HG03135 (cell line): Measurements from ENCODE around the gene ACVR1C.

ENCODE experiments used
- ATAC-seq: cut with Tn5 transposase; IDR thresholded peaks from one replicate; pipeline ENCODE4 v1.9.1; 2021; ENCODE audit warnings: mild to moderate bottlenecking, moderate library complexity; ENCODE audit not compliant: unreplicated experiment

The ACVR1C gene

DNA sequence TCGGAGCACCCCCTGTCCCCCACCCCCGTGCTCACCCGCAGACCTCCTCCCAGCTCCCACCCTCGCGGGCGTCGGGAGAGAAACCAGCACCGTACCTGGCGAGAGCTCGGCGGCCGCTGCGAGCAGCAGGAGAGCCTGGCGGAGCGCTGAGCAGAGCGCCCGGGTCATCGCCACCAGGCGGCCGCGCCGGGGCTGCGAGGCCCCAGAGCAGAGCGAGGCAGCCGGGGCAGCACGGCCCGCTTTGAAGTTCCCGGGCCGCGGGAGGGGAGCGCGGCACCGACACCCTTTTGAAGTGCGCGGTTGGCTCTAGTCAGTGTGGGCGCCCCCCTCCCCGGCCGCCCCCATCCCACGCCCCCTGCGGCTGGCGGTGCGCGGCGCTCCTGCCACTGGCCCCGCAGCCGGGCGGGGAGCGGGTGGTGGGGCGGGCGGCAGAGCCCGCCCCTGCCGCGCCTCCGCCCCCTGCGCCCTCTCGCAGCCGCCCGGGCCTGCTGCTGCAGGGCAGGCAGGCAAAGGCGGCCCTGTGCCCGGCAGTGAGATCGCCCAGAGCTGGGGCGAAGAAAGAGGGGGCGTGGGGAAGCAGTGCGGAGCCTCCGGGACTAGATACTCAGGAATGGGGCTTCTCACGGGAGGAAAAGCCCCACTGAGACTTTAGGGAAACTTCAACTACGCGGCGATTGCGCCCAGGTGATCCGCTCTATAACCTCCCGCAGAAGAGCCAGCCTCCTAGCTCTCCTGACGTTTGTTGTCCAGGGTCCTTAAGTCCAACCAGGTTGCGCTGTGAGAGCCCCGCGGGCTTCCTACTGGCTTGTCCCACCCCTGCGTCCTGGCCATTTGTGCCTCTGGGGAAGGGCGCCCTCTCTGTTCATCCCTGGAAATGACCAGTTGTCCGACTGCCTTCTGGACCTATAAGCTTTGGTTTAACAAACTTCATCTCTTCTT is at the start of gene ACVR1C:
TSS of gene ACVR1C (minus strand) at position 388 of the 939 bp plus-strand sequence. CDS start at position 168, 220 bp downstream.
- ATAC-seq: peak; percentile 91

- no peak for ATAC-seq
Observed at GRCh38 chr2:157677941-157678340, 49.3 kb upstream of the ACVR1C start.

DNA sequence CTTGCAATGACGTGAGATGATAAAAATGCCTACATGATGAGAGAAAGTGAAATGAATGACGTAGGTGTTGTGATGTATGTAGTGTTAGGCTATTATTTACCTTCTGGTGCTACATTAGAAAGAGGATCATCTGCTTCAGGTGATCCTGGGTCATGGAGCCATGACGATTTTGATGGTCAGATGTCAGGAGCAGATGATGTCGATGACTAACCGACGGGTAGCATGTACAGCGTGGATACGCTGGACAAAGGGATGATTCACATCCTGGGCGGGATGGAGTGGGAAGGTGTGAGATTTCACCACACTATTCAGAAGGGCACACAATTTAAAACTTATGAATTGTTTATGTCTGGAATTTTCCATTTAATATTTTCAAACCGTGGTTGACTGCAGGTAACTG is 43.5 kb upstream of the ACVR1C start:
- ATAC-seq: no peak

- ATAC-seq: no peak
Observed at GRCh38 chr2:157662401-157662800, 33.7 kb upstream of the ACVR1C start.

DNA sequence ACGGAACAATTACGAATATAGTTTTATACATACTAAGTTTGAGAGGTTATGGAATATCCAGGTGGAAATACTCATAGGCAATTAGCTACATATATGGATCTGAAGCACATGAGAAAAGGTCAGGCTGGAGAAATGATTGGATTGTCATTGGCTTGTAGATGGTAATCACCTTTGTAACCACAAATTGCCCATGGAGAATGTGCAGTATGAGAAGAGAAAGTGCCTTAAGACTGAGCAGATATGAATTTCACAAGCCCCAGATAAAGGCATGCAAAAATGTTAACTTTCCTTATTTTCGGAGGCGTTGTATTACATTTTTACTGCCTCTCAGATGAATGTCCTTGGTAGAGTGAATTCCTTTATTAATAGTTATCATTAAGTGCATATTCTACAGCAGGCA is 33.1 kb upstream of the ACVR1C start:
- ATAC-seq: no peak

GRCh38 chr2:157657858-157658257 is 29.2 kb upstream of the ACVR1C start:
- ATAC-seq: no peak

- ATAC-seq: no peak
Observed at GRCh38 chr2:157657101-157657500, 28.4 kb upstream of the ACVR1C start.

GRCh38 chr2:157644776-157645175 is 16.1 kb upstream of the ACVR1C start:
- no peak for ATAC-seq

DNA sequence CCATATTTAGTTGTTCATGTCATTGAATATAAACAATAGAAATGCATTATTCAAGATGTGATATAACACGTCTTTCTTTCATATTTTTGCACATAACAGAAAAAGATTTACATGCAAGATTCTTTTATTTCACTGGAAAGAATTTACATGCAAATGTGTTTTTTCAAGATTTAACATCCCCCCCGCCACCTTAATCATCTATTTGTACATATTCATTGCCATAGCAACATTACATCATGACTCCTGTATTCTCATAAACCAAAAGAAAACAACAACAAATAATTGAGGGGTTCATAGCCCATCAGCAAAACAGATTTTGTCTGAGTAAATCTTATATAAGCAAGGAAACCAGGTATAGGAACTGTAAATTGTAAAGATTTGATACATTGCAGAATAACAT is 3.2 kb upstream of the ACVR1C start:
- no peak for ATAC-seq

DNA sequence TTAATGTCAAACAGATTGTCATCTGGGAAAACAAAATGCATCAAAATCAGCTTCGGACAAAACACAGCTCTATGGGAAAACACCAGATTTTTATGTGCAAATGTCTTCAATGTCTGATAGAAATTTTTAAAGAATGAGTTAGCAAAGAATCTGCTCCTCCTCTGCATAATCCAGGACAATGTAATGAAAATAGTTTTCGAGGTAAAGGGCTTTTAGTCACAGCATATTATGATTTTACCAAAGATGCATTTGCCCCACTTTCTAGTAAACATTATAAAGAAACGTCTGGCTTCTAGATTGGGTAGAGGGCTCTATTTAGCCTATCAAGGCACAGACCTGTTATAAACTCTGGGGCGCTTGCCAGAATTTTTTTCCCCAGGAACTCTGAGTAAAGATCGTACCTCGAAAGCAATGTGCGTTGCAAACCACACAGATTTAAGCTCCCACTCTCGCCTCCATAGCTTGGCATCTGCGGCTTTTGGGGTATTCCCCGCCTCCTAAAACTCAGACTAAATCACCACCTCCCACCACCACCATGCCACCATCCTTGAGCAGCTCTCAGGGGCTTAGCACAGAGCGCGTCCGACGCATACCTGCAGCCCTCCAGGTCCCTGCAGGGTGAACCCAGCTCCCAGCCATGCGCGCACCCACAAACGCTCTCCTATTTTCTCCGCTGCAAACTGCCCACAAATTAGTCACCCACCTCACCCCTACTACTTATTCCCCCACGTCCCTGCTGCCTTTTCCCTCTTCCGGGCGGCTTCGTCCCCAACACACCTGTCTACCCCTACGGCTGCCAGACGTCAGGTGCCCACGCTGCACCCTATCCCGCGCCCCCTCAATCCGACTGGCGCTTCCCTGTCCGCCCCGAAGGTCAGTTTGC is 829 bp downstream of the ACVR1C start:
- peak; percentile 15 for ATAC-seq

- ATAC-seq: no peak
Observed at GRCh38 chr2:157625296-157625695, 3.4 kb downstream of the ACVR1C start.

- ATAC-seq: no peak
Observed at GRCh38 chr2:157620956-157621355, 7.7 kb downstream of the ACVR1C start.

DNA sequence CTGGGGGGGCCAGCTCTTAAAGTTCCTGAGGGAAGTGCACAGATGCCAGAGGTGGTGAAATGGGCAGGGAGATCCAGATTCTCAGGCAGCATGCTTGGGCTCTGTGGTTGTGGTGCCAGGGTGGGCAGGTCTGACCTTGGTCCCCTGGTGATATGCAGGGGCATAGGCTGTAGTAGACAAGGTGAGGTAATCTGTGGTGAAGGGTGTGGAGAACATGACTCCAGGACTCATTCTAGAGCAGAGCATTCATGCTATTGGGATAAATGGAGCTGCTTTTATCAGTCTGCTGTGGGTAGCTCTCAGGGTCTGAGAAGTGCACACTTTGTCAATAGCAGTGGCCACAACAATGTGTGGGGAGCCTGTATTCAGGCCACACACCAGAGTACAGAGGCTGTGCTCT is 16.9 kb downstream of the ACVR1C start:
- no peak for ATAC-seq

DNA sequence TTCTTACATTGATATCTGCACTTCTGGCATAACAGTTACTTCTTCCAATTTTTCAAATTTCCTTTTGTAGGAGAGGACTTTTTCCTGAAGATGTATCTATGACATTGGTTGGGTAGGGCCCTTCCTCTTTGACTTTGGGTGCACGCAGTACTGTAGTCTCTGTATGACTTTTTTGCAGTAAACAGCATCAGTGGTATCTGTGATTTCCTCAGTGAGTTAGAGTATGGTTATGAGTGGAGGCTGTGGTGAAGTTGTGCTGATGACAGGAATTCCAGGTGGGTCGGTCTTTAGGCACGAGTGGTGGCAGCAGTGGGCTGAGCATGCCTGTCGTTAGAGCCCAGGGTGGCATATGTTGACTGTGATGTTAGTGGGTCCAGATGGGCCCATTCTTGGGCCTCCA is 17.6 kb downstream of the ACVR1C start:
- no peak for ATAC-seq

- ATAC-seq: no peak
Observed at GRCh38 chr2:157606534-157606933, 22.1 kb downstream of the ACVR1C start.

- ATAC-seq: no peak
Observed at GRCh38 chr2:157603198-157603597, 25.5 kb downstream of the ACVR1C start.

- no peak for ATAC-seq
Observed at GRCh38 chr2:157601807-157602206, 26.9 kb downstream of the ACVR1C start.

DNA sequence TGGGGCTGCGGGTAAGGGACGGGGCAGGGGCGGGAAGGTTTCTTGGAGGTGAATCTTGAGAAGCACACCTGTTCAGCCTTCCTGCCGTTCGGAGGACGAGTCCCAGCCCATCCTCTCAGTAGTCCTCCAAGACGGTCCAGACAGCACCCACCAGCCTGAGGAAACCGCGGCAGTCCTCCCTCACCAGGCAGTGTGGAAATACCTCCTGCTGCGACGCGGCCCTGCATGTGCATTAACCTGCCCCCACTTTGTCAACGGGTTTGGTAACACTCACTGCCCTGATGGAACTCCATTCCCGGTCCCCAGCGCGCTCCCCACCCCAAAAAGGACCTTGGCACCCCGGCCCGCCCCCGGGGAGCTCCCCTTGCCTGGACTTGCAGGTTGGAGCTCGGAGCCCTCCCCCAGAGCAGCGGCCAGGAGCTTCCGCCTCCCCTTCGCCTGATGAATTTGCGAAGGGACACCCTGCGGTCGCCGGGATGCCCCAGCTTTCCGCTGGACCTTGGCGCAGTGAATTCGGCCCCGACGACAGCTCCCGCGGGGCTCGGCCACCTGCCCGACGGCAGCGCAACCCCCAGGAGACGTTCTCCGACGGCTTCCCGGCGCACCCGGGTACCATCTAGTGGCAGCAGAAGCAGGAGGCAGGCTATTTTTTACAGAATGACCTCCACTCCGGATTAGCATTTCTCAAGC is 31.5 kb downstream of the ACVR1C start:
- ATAC-seq: peak; percentile 70

GRCh38 chr2:157593411-157593810 is 35.3 kb downstream of the ACVR1C start:
- no peak for ATAC-seq

- ATAC-seq: no peak
Observed at GRCh38 chr2:157592948-157593347, 35.7 kb downstream of the ACVR1C start.

- no peak for ATAC-seq
Observed at GRCh38 chr2:157592374-157592773, 36.3 kb downstream of the ACVR1C start.
